ENCODE measurements around the gene APOF. TPM values are rescaled to one million over a fixed set of nuclear protein-coding genes. Genes with fewer than 3 reads are reported as not detected.

The APOF gene
- total RNA-seq, 1 experiment from 2014 or later: 0.17 TPM

- Histone ChIP-seq H3K27ac (ENCODE audit: low read depth, low read length) (peak within 1 kb of the TSS; percentile 66), H4K20me1 (ENCODE audit: insufficient read depth) (no peaks in the 10 kb centered on the region), H3K4me1 (ENCODE audit: control insufficient read depth in 1 of 2, insufficient read depth in 2 of 2, low read length in 2 of 2) (peaks cover 11 to 24% of the 10 kb centered on the region in 2 experiments), H3K4me3 (replicated peaks in 1 of 2; ENCODE audit: low read depth in 1 of 2, low read length in 2 of 2) (peak within 1 kb of the TSS; percentile 68 to 87), H3K9me3 (ENCODE audit: control insufficient read depth in 1 of 2, insufficient read depth in 1 of 2, low read depth in 1 of 2, low read length in 2 of 2) (no peaks in the 10 kb centered on the region), H3K79me2 (ENCODE audit: insufficient read depth, low read length) (peaks cover 7% of the 10 kb centered on the region), H3K36me3 (ENCODE audit: control insufficient read depth in 1 of 2, insufficient read depth in 2 of 2, low read length in 2 of 2) (no peaks in the 10 kb centered on the region), H3K4me2 (ENCODE audit: low read length) (peak within 1 kb of the TSS; percentile 95), H3K27me3 (ENCODE audit: insufficient read depth, low read length) (no peaks in the 10 kb centered on the region), H2AFZ (ENCODE audit: low read depth, low read length, poor library complexity, severe bottlenecking) (peak within 1 kb of the TSS; percentile 3), H3K9me2 (ENCODE audit: insufficient read depth) (no peaks in the 10 kb centered on the region), H3K9ac (ENCODE audit: low read length) (peak within 1 kb of the TSS; percentile 93)
- RAD21 ChIA-PET (ENCODE audit: low non-redundant PET in 1 of 2, low total read pairs in 2 of 2, uncharacterized antibody in 2 of 2, unreplicated experiment in 2 of 2): no interaction called here
- no TSS peak for BruUV-seq (replicated peaks)
- peak; percentile 98 for DNase-seq (ENCODE audit: low read depth, low spot score)
- CTCF ChIA-PET: interaction anchor here (0.8 to 3.1 kb wide), 3 partner anchors 15 to 26 kb away, joined by 4 to 10 read pairs (median 5); partner anchors contain the start of genes CNPY2 and STAT2
- intact Hi-C loops (cut with micrococcal nuclease): loop anchor here (2.0 to 5.0 kb wide), 2 partner anchors 27 to 128 kb away; partner anchors contain the start of gene STAT2
- POLR2A ChIA-PET: interaction anchor here (0.7 to 2.3 kb wide), 8 partner anchors 10 to 130 kb away, joined by 3 to 20 read pairs (median 4); partner anchors contain the start of genes CNPY2 and STAT2
- peak; percentile 97 for ATAC-seq
- TF ChIP-seq SP1 (IDR thresholded peaks at IDR 0.05; ENCODE audit: low read depth) (peak; percentile 98), ZFX (IDR thresholded peaks at IDR 0.05) (no peak), CBX3 (IDR thresholded peaks at IDR 0.05; ENCODE audit: low read depth) (peak; percentile 67; the same call in 1 of the 2 replicates), SRF (IDR thresholded peaks at IDR 0.05; ENCODE audit: low read depth) (no peak; the same call in 1 of the 2 replicates), EGR1 (IDR thresholded peaks at IDR 0.05; ENCODE audit: low read depth) (peak; percentile 58), SIN3A (IDR thresholded peaks at IDR 0.05; ENCODE audit: low read depth) (peak; percentile 78; the same call in 1 of the 2 replicates), ZBTB33 (IDR thresholded peaks at IDR 0.05; ENCODE audit: extremely low read depth, insufficient replicate concordance, low read length) (no peak), POLR2AphosphoS5 (IDR thresholded peaks at IDR 0.05; ENCODE audit: low read depth, low read length) (peak; percentile 86), REST (IDR thresholded peaks at IDR 0.05; ENCODE audit: low read depth) (no peak), TCF7L2 (IDR thresholded peaks at IDR 0.05; ENCODE audit: borderline replicate concordance, extremely low read depth, insufficient read depth, insufficient read length) (no peak), ELF1 (IDR thresholded peaks at IDR 0.05; ENCODE audit: borderline replicate concordance, low read depth) (peak; percentile 52; the same call in 1 of the 2 replicates), ZNF274 (IDR thresholded peaks at IDR 0.05; ENCODE audit: low read depth, low read length) (no peak), EZH2 (IDR thresholded peaks at IDR 0.05) (no peak), POLR2A (IDR thresholded peaks at IDR 0.05; ENCODE audit: borderline replicate concordance, extremely low read depth, insufficient read depth, insufficient read length) (peak; percentile 82), ATF3 (IDR thresholded peaks at IDR 0.05) (no peak), CEBPB (IDR thresholded peaks at IDR 0.05; ENCODE audit: low read depth) (no peak), MAX (IDR thresholded peaks at IDR 0.05) (peak; percentile 76), JUND (IDR thresholded peaks at IDR 0.05) (no peak; the same call in 1 of the 2 replicates), YY1 (IDR thresholded peaks at IDR 0.05; ENCODE audit: extremely low read depth, insufficient replicate concordance, low read depth, low read length) (peak; percentile 5)
These were observed 28.8 kb downstream of the APOF start, which contains the start of gene PAN2 for GRCh38 chr12:56333679-56334489. TSS of gene PAN2 (minus strand) at chr12:56334000. CDS start at chr12:56333094, 906 bp downstream.
